PC-3 (cell line): ENCODE results near the gene NBAS. TPM values are rescaled to one million over a fixed set of nuclear protein-coding genes. Genes with fewer than 3 reads are reported as not detected.

Experiments
- ATAC-seq: fragments of 200-7000 bp; cut with Tn5 transposase; 2 replicates; pipeline ENCODE4 v1.9.1; 2020; ENCODE audit warnings: mild to moderate bottlenecking, moderate library complexity
- BruUV-seq: library from RNA; stranded (reverse); fragments of 400-500 nt; replicated peaks from 2 replicates; lab custom pipeline; 2021; lab: Mats Ljungman, UMichigan
- CTCF ChIA-PET: fragments of 300-600 bp; sonication (Branson Sonifier 250); formaldehyde crosslinking; loops from one replicate; lab custom pipeline; 2022; ENCODE audit warnings: antibody characterized with exemption; lab: Charles Lee
- POLR2A ChIA-PET: fragments of 300-600 bp; sonication (Branson Sonifier 250); formaldehyde crosslinking; loops from one replicate; lab custom pipeline; 2022; ENCODE audit warnings: antibody characterized with exemption; ENCODE audit not compliant: unreplicated experiment; lab: Charles Lee
- DNase-seq: peaks from one replicate; pipeline ENCODE4 v3.0.0-alpha.2; 2015
- H2AFZ ChIP-seq: fragments of 300-600 bp; sonication (generic); 2 replicates; pipeline ENCODE4 v1.6.0; 2016; ENCODE audit warnings: antibody characterized with exemption, low read length
- H3F3A ChIP-seq: fragments of 300-600 bp; sonication (generic); one replicate; pipeline ENCODE4 v1.6.0; 2017; ENCODE audit warnings: antibody characterized with exemption, low read length, control low read depth, mild to moderate bottlenecking; ENCODE audit not compliant: unreplicated experiment
- H3K27ac ChIP-seq: fragments of 300-600 bp; sonication (generic); 2 replicates; pipeline ENCODE4 v1.5.1; 2016; ENCODE audit warnings: mild to moderate bottlenecking, low read length
- H3K27me3 ChIP-seq: fragments of 300-600 bp; sonication (generic); 2 replicates; pipeline ENCODE4 v1.6.1; 2016; ENCODE audit warnings: low read length, mixed read lengths
- H3K36me3 ChIP-seq: fragments of 300-600 bp; sonication (generic); 2 replicates; pipeline ENCODE4 v1.6.1; 2016; ENCODE audit warnings: low read depth, mixed run types, low read length, mixed read lengths
- H3K4me1 ChIP-seq: fragments of 300-600 bp; sonication (generic); 2 replicates; pipeline ENCODE4 v1.5.1; 2016; ENCODE audit warnings: low read length; ENCODE audit not compliant: insufficient read depth
- H3K4me2 ChIP-seq: fragments of 300-600 bp; sonication (generic); 2 replicates; pipeline ENCODE4 v1.6.0; 2016; ENCODE audit warnings: low read length
- H3K4me3 ChIP-seq: fragments of 300-600 bp; sonication (generic); 2 replicates; pipeline ENCODE4 v1.5.1; 2016; ENCODE audit warnings: mild to moderate bottlenecking, low read length, mixed read lengths
- H3K79me2 ChIP-seq: fragments of 300-600 bp; sonication (generic); 2 replicates; pipeline ENCODE4 v1.6.1; 2017; ENCODE audit warnings: low read length, mixed read lengths
- H3K9ac ChIP-seq: fragments of 300-600 bp; sonication (generic); 2 replicates; pipeline ENCODE4 v1.6.0; 2016; ENCODE audit warnings: mild to moderate bottlenecking, low read length
- H3K9me2 ChIP-seq: fragments of 300-600 bp; sonication (generic); replicated peaks from 2 replicates; pipeline ENCODE4 v1.6.1; 2016; ENCODE audit warnings: mixed run types, low read length, mixed read lengths
- H3K9me3 ChIP-seq: fragments of 300-600 bp; sonication (generic); 2 replicates; pipeline ENCODE4 v1.6.1; 2016; ENCODE audit warnings: low read length, mixed read lengths
- H4K20me1 ChIP-seq: fragments of 300-600 bp; sonication (generic); 2 replicates; pipeline ENCODE4 v1.6.1; 2016; ENCODE audit warnings: low read length, mixed read lengths
- CTCF ChIP-seq: fragments of 300-600 bp; sonication (generic); conservative IDR thresholded peaks from 2 replicates; pipeline ENCODE4 v1.5.1; 2017; ENCODE audit warnings: antibody characterized with exemption, low read depth, mild to moderate bottlenecking, low read length
- EZH2 ChIP-seq: fragments of 300-600 bp; sonication (generic); IDR thresholded peaks from one replicate; pipeline ENCODE4 v1.6.1; 2017; ENCODE audit warnings: antibody characterized with exemption, mild to moderate bottlenecking, low read length; ENCODE audit not compliant: unreplicated experiment
- EZH2phosphoT487 ChIP-seq: fragments of 300-600 bp; sonication (generic); IDR thresholded peaks from 2 replicates; pipeline ENCODE4 v1.6.1; 2018; ENCODE audit warnings: mild to moderate bottlenecking, antibody characterized with exemption, low read length, borderline replicate concordance
- intact Hi-C: fragments of 100-400 bp; cut with micrococcal nuclease; formaldehyde crosslinking; loops from 2 replicates; pipeline ENCODE4 v1.9.0; 2023
- total RNA-seq: library from RNA; depleted of rRNA; stranded (reverse); fragments of >200 nt; gene quantifications from 2 replicates; pipeline ENCODE4 v1.2.3, GENCODE V29; 2014

Gene NBAS
- total RNA-seq, 1 experiment from 2014 or later, result 37.2 TPM

GRCh38 chr2:15563227-15564100 lies 2.3 kb upstream of the NBAS start:
- POLR2A ChIA-PET, result no interaction called here
- H3K4me3 ChIP-seq, result no peak overlapping the region
- no peak for DNase-seq
- peaks cover 30% of the 10 kb centered on the region for H3K79me2 ChIP-seq
- H3K9me3 ChIP-seq, result no peaks in the 10 kb centered on the region
- no peak overlapping the region for H3K9ac ChIP-seq
- H3K27ac ChIP-seq, result no peak overlapping the region
- no peaks in the 10 kb centered on the region for H3K36me3 ChIP-seq
- no peaks in the 10 kb centered on the region for H3K27me3 ChIP-seq
- H3K4me2 ChIP-seq, result no peak overlapping the region
- CTCF ChIA-PET, result no interaction called here
- H3K4me1 ChIP-seq, result peaks cover 13% of the 10 kb centered on the region; the same call in 1 of the 2 replicates
- ATAC-seq, result no peak
- H4K20me1 ChIP-seq, result no peaks in the 10 kb centered on the region
- H3K9me2 ChIP-seq, result no peaks in the 10 kb centered on the region
- no peak overlapping the region for H2AFZ ChIP-seq
- TF ChIP-seq EZH2 (no peak), CTCF (no peak), EZH2phosphoT487 (no peak)
- no TSS peak for BruUV-seq
- H3F3A ChIP-seq, result no peaks in the 10 kb centered on the region
- intact Hi-C loops, result no loop called here

- TF ChIP-seq EZH2phosphoT487 (no peak), EZH2 (no peak), CTCF (no peak)
- ChIA-PET POLR2A (no interaction called here), CTCF (no interaction called here)
- Histone ChIP-seq H3K4me1 (peaks cover 18% of the 10 kb centered on the region; the same call in 1 of the 2 replicates), H3K9me2 (no peaks in the 10 kb centered on the region), H3K4me2 (peak overlapping the region; percentile 98; the same call in 1 of the 2 replicates), H3K27ac (no peak overlapping the region), H3F3A (no peaks in the 10 kb centered on the region), H3K36me3 (no peaks in the 10 kb centered on the region), H3K79me2 (peaks cover 38% of the 10 kb centered on the region), H4K20me1 (no peaks in the 10 kb centered on the region), H3K9me3 (no peaks in the 10 kb centered on the region), H2AFZ (peak overlapping the region; percentile 100; the same call in 1 of the 2 replicates), H3K4me3 (no peak overlapping the region), H3K9ac (no peak overlapping the region), H3K27me3 (no peaks in the 10 kb centered on the region)
- no peak for DNase-seq
- no TSS peak for BruUV-seq
- no peak for ATAC-seq
- intact Hi-C loops, result no loop called here
Observed at GRCh38 chr2:15562354-15563031, 1.4 kb upstream of the NBAS start.
